Stimulated activated CD8-positive, alpha-beta memory T cell treated with anti-CD3 and anti-CD28 coated beads, Interleukin-4, amount 100 ng/mL, for 1 hour (primary cell): Measurements from ENCODE around the gene IL17RA.

Source experiments
- DNase-seq, 2 donors: peaks; one replicate each; pipeline ENCODE4 v3.0.0-alpha.2; 2020; ENCODE audit warnings: low read depth in 2 of 2, low spot score in 1 of 2

The IL17RA gene

DNA sequence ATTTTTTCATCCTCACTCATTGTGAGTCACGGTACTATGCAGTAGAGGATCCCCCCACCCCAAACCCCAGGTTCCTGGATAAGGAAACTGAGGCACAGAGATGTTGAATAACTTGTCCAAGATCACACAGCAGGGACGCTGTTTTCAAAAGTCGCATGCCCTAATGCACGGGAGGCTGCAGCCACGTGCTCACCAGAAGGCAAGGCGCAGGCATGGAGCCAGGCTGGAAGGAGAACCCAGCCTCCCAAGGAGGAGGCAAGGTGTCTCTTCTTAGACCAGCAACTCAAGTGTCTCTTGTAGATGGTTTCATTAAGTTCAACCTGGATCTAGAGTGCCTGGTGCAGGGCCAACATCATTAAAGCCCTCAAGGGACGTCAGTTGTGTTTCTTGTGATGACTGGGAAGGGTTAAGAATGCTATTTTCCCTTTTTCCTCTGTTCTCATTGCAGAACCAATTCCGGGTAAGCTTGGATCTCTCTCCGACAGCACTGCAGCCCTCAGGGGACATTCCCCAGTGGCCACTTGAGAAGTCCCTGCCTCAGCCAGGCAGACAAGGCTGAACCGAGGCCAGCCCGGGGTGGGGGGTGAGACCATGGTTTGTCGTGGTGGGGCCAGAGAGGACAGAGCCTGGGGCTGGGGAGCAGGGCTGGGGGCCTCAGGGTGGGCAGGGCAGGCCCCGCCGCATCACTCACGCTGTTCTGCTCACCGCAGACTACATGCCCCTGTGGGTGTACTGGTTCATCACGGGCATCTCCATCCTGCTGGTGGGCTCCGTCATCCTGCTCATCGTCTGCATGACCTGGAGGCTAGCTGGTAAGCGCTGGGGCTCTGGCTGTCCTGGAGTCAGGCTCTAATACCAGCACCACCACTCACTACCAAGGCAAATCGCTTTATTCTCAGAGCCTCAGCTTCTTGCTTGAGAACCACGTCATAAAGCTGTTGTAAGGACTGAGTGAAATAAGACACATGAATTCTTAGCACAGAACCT lies 20.6 kb downstream of the IL17RA start:
- no peak for DNase-seq

- no peak for DNase-seq
Measured at GRCh38 chr22:17106161-17106784, 21.5 kb downstream of the IL17RA start.

GRCh38 chr22:17106785-17107546 lies 22.2 kb downstream of the IL17RA start:
- DNase-seq = no peak

DNA sequence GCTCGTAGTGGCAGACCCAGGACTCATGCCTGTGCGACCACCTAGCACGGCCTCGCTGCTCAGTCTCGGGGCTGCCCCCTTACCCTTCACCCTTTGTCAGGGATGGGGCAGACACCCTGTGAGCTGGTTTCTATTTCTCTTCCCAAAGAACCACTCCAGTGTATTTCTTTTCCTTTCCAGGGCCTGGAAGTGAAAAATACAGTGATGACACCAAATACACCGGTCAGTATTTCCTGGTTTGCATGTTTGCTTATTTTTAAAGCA lies 22.7 kb downstream of the IL17RA start:
- no peak for DNase-seq

GRCh38 chr22:17108256-17109112 lies 23.7 kb downstream of the IL17RA start:
- no peak for DNase-seq

- no peak for DNase-seq
Measured at GRCh38 chr22:17109113-17109865, 24.5 kb downstream of the IL17RA start.

GRCh38 chr22:17109976-17110375 lies 25.2 kb downstream of the IL17RA start:
- no peak for DNase-seq

DNA sequence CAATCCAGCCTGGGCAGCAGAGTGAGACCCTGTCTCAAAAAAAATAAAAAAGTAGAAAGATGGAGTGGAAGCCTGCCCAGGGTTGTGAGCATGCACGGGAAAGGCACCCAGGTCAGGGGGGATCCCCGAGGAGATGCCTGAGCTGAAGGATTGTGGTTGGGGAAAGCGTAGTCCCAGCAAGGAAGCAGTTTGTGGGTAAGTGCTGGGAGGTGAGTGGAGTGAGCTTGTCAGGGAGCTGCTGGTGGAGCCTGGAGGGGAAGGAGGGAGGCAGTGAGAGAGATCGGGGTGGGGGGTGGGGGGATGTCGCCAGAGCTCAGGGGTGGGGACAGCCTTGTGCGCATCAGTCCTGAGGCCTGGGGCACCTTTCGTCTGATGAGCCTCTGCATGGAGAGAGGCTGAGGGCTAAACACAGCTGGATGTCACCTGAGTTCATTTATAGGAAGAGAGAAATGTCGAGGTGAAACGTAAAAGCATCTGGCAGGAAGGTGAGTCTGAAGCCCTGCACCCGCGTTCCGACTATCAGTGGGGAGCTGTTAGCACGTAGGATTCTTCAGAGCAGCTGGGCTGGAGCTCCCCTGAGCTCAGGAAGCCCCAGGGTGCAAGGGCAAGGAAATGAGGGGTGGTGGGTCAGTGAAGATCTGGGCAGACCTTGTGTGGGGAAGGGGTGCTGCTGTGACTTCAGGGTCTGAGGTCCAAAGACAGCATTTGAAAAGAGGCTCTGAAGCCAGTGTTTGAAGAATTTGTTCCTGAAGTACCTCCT lies 26.2 kb downstream of the IL17RA start:
- no peak for DNase-seq

GRCh38 chr22:17112491-17113042 lies 27.8 kb downstream of the IL17RA start:
- no peak for DNase-seq

DNA sequence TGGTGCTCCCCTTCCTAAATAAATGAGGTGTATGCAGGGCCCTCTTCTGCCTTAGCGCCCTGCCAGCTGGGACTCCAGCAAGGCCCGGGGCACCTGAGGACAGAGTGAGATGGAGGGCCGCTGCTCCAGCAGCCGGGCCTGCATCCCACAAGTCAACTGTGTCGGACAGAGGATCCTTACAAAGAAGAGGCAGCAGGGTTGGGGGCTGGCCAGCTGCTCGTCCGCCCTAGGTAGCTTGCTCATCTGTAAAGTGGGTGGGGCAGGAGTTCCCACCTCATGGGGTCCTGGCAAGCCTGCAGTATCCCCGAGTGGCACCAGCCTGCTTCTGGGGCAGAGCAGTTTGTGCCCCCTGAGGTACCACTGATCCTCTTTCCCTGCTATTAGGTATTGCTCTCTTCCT lies 28.8 kb downstream of the IL17RA start:
- no peak for DNase-seq

GRCh38 chr22:17114173-17114897 lies 29.5 kb downstream of the IL17RA start:
- DNase-seq = no peak

- DNase-seq = no peak
Measured at GRCh38 chr22:17114898-17115235, 30.1 kb downstream of the IL17RA start.

GRCh38 chr22:17115236-17115635 lies 30.4 kb downstream of the IL17RA start:
- no peak for DNase-seq

DNA sequence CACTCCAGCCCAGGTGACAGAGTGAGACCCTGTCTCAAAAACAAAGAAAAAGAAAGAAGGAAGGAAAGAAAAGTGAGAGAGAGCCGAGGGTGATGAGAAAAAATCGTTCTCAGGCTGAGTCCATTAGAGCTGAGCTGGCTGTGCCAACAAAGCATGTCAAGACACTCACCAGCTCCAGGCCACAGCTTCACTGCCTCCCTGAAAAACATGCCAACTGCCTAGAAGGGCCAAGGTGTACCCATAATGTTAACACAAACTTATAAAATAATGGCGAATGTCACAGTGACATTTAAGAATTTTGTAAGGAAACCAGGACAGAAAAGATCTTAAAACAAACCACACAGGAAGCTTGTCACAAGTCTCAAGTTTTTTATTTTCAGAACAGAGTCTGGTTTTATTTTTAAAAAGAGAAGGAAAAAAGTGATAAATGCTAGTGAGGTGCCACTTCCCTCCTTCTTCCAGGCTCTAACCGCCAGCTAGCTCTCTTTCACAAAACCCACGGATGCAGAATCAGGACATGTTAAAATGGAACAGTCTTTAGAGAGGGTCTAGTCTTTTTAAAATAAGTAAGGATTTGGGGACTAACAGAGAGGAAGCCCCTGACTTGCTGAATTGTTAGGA lies 31.3 kb downstream of the IL17RA start:
- no peak for DNase-seq

DNA sequence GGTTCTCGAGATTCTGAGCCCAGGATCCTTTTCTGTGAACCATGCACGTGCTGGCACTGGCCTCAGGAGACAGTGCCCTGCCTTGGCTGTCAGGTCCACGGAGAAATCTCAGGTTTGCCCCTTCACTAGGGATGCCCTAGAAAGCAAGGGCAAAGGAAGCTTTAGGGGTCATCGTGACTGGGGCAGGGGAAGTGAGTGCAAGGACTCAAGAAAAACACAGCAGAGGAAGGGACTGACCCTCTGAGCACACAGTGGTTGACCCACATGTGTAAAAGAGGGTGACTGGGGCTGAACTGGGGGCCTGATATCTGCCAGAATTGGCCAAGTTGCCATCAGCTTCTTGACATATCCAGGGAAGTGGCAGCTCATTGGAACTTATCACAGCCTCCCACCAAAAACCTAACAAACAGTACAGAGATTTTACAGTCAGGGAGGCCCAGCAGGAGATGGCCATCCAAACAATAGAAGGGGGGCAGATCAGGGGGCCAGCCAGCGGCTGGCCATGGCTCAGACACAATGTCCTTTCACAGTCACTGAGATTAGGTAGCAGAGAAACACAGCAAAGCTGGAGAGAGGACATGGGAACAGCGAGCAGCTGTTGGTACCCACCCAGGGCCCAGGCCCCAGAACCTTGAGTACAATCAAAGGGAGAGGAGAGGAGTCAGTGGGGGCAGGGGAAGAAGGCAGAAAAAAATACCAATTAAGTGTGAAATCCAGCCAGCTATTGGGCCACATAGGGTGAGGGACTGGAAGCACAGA lies 32.0 kb downstream of the IL17RA start:
- no peak for DNase-seq

- DNase-seq = no peak
Measured at GRCh38 chr22:17117400-17117799, 32.6 kb downstream of the IL17RA start.

DNA sequence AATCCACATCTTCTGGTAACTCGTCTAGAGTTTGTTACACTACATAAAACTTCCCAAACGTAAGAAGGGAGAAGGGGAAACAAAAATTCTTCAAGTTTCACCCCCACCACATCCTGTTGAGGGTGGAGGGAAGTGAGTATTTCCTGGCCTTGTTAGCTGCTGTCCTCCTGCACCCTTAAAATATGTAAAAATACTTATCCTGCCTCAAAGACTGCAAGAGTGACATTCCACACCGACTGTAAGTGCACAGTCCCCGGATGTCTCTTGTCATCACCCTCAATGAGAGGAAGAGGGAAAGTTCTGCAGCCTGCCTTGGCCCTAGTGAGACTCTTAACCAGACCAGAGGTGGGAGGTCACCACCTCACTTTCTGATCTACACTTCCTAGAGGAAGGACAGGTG lies 33.1 kb downstream of the IL17RA start:
- no peak for DNase-seq

- no peak for DNase-seq
Measured at GRCh38 chr22:17118342-17118741, 33.5 kb downstream of the IL17RA start.
